HG03521 (cell line): ENCODE data around the gene HSPA4L.

Source experiments
- ATAC-seq: cut with Tn5 transposase; IDR thresholded peaks from one replicate; pipeline ENCODE4 v1.9.1; 2021; ENCODE audit warnings: mild to moderate bottlenecking, moderate library complexity; ENCODE audit not compliant: unreplicated experiment

The HSPA4L gene

DNA sequence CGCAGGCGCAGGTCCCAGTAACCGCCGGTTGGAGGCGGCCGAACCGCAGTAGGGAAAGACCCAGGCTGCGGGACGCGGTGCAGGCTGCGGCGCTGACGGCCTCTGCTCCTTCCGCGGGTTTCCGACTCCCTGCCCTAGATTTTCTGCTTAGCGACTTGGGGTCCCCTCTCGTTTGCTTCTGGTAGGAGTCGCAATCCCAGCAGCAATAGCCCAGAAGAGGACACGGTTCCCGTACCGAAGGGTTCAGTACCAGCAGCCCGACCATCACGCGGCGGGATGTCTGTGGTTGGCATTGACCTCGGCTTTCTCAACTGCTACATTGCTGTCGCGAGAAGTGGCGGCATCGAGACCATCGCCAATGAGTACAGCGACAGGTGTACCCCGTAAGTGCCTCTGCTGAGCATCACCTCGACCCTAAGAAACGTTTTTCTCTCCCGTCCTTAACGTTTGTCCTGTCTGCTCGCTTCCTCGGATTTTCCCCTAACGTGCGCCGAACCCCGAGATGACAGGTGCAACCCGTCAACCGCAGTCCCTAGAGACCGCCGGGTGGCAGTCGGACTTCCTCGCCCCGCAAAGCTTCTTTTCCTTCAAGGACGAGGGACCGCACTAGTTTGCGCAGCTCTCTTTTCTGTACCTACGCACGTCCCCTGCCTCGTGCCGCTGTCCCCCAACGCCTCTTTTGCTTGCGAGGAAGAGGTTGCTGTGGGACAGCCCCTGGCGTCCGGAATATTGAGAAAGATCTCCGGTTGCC lies at the start of gene HSPA4L:
HSPA4L (plus strand) TSS at position 48 of the 751 bp plus-strand sequence; CDS start at position 277, 229 bp downstream.
- peak; percentile 34 for ATAC-seq

DNA sequence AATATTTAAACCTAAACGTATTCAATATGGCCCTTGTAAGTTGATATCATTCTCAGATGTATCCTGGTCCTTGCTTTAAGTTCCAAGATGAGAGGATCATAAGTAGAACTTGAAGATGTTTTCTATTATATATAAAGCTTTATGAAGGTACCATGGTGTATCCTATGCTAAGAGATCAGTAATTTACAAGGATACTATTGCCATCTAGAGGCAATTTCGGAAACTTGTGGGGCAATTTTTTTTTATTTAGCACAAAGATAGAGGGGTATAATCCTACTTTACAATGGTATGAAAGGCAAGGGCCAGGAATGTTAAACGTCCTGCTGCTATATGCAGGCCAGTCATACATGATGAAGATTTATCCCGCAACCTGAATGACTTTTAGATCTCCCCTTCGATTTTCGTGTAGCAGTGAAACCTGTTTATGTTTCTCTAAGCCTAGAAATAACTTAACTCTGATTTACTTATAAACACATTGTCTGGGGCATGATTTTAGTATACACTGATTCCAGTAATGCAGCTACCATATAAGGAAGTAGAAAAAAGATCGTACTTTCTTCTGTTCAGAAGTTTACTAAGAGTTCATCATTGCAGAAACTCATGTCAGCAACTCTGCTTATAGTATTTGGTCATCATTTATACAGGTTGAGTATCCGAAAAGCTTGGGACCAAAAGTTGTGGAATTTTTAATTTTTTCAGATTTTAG lies 49.3 kb upstream of the HSPA4L start:
- peak; percentile 62 for ATAC-seq

DNA sequence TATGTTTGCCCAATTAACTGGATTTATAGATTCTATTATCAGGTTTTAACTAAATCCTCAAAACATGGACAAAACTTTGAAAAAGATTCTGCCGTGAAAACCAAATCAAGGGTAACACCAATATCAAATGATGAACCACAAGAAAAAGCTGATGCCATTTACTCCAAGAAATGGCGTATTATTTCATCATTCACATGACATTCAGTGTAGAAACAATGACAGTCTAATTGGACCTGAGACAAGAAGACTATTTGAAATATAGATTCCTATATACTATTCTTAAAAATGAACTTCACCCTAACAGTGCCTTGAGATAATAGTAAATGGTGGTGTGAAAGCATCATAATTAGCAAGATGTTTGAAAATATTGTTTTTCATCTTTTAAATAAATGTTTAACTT lies 47.1 kb upstream of the HSPA4L start:
- no peak for ATAC-seq

DNA sequence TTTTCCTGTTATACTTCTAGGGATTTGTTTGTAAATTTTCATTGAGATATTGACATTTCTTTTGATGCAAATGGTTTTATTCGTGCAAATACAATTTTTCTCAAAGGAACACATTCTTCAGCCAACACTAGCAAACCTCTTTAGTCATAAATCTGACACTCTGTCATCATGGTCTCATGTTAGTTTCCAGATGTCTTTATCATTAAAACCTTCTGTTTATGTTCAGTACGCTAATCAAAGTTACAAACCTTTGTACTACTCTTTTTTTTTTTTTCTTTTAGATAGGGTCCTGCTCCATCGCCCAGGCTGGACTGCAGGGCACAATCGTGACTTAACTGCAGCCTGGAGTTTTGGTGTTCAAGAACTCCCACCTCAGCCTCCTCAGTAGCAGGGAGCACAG lies 44.8 kb upstream of the HSPA4L start:
- no peak for ATAC-seq

DNA sequence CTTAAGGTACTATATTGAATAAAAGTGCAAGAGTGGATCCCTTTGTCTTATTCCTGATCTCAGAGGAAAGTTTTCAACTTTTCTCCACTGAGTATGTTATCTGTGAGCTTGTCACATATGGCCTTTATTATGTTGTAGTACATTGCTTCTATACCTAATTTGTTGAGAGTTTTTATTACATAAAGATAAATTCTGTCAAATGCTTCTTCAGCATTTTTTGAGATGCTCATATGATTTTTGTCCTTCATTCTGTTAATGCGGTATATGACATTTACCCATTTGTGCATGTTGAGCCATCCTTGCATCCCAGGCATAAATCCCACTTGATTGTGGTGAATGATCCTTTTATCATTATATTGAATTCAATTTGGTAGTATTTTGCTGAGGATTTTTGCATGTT lies 40.9 kb upstream of the HSPA4L start:
- ATAC-seq: no peak

DNA sequence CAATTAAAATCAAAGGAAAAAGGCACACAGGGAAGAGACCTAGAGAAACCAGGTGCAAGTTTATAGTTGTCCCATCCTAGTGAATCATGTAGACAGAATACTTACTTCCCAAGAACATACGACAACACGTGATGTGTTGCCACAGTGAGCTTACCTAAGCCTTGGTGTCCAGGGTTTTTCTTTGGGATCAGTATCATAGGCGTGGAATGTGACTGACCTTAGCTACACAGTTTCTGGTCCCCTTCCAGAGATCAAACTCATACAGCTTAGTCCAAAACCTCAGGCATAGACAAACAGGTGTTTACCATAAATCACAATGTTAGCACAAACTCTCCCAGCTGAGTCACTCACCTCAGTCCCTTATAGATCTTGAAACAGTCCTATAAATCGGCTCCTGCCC lies 34.2 kb upstream of the HSPA4L start:
- no peak for ATAC-seq

DNA sequence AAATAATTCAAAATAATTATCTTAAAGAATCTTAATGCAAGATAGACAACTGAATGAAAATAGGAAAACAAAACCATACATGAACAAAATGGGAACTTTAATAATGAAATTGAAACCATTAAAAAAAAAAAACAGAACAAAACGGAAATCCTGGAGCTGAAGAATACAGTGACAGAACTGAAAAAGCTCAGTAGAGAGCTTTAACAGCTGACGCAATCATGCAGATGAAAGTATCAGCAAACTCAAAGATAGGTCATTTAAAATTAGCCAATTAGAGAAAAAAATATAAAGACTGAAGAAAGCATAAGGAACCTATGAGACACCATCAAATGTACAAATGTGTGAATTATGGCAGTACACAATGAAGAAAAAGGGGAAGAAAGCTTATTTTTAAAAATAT lies 33.2 kb upstream of the HSPA4L start:
- ATAC-seq: no peak

DNA sequence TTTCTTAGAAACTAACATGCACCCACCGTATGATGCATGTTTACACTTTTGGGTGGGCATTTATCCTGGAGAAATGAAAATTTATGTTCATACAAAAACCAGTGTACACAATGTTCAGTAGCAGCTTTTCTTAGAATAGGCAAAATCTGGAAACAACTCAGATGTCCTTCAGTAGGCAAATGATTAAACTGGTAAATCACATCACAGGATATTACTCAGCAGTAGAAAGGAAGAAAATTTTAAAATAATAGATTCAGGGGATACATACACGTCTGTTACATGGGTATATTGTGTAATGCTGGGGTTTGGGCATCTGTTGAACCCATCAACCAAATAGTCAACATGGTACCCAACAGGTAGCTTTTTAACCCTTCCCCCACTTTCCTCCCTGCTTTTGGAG lies 25.2 kb upstream of the HSPA4L start:
- no peak for ATAC-seq

DNA sequence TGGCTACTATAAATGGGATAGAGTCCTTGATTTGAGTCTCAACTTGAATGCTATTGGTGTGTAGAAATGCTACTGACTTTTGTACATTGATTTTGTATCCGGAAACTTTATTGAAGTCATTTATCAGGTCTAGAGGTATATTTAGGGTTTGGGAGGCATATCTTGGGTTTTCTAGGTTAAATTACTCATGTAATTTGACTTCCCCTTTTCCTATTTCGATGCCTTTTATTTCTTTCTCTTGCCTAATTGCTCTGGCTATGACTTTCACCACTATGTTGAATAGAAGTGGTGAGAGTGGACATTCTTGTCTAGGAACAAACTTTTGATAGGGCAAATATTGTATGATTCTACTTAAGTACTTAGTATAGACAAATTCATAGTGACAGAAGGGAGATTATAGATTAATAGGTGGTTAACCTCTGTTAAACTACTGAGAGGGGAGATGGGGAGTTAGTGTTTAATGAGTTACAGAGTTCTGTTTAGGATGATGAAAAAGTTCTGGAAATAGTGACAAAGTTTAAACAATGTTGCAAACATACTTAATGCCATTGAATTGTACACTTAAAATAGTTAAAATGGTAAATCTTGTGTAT lies 22.8 kb upstream of the HSPA4L start:
- ATAC-seq: no peak

DNA sequence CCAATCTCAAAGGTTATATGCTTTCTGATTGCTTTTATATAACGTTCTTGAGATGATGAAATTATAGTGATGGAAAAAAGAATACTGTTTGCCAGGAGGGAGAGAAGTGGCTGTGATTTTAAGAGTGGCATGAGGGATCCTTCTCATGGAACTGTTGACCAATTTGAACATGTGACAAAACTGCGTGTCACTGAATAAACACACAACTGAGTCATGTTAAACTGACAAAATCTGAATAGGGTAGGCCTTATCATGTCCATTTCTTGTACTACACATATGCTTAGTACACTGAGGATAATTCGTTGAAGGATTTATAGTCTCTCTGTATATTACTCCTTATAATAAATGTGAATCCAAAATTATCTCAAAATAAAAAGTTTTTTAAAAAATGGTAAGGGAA lies 22.2 kb upstream of the HSPA4L start:
- no peak for ATAC-seq

DNA sequence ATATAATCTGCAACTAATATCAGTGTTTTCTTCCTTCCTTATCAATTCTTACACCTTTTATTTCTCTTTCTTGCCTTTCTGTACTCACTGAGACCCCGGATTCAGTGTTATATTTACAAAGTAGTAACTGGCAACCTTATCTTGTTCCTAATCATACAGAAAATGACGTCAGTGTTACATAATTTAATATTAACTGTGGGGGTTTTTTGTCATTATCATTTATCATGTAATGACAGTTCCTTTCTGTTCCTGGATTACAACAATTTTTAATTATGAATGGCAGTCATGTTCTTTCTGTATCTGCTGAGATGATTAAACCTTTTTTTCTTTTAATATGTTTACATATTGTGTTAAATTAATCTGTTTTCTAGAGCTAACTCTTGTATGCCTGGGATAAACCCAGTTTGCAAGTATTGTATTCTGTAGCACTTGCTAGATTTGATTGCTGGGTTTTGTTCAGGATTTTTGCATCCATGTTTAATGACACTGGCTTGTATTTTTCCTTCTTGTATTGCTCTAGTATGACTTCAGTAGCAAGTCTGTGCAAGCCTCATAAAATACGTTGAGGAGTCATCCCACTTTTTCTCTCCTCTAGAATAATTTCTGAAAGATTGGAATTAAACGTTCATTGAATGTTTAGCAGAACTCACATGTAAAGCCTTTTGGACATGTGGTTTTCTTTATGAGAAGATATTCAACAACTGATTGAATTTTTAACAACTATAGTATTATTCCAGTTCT lies 10.4 kb upstream of the HSPA4L start:
- no peak for ATAC-seq

DNA sequence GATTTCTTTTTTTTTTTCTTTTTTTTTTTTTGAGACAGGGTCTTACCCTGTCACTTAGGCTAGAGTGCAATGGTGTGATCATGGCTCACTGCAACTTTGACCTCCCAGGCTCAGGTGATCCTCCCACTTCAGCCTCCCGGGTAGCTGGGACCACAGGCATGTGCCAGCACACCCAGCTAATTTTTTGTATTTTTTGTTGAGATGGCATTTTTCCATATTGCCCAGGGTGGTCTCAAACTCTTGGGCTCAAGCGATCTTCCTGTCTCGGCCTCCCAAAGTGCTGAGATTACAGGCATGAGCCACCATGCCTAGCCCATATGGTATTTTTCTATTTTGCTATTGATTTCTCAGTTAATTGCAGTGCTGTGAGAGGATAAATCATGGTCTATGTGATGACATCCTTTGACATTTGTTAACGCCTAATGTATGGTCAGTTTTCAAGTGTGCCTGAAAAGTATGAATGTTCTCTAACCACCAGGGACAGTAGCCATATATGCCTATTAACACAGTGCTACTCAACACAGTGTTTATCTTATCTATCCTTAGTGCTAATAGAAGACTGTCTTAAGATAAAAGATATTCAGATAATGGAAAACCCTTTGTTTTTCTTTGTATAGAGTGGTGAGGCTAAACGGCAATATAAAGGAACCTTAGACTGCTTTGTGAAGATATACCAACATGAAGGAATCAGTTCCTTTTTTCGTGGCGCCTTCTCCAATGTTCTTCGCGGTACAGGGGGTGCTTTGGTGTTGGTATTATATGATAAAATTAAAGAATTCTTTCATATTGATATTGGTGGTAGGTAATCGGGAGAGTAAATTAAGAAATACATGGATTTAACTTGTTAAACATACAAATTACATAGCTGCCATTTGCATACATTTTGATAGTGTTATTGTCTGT lies 9.1 kb upstream of the HSPA4L start:
- ATAC-seq: no peak

DNA sequence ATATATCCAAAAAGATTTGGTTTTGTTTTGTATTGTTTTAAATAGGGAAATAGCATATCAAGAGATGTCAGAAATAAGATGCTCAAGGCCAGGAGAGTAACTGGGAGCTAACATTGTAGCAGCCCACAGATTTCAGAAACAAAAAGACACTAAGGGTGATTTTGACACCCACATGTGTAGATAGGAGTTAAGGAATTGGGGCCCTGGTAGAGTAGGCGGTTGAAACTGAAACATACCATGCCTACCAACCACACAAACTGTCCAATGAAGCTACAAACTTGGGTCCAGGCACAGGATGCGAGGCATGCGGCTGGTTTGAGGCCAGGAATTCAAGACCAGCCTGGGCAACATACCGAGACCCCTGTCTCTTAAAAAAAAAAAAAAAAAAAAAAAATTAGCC lies 6.3 kb upstream of the HSPA4L start:
- no peak for ATAC-seq

DNA sequence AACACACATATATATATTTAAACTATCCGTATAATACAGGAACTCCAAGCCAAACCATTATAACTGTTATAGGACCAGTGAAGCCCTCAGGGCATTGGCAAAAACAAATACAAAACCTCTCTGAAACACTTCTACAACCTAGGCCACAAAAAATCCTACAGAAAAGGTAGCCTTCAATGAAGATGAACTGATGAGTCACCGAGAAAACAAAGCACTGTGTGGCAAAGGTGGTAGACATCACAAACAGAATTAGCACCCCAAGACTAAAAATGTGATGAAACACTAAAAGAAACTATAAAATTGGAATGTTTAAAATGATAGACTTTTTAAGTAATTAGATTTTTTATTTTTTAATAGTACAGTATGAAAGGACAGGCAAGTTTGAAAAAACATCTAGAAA lies 5.5 kb upstream of the HSPA4L start:
- no peak for ATAC-seq

DNA sequence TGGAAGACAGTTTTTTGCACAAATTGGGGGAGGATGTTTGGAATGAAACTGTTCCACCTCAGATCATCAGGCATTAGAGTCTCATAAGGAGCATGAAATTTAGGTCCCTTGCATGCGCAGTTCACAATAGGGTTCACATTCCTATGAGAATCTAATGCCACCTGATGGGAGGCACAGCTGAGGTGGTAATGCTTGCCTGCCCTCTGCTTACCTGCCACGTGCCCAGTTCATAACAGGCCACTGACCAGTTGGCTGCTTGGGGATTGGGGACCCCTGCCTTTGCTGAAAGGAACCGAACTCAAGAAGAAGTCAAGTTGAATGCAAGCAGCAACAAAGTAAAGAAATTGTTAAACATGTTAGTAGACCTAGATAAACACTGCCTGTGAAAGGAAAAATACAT lies 4.6 kb upstream of the HSPA4L start:
- no peak for ATAC-seq

DNA sequence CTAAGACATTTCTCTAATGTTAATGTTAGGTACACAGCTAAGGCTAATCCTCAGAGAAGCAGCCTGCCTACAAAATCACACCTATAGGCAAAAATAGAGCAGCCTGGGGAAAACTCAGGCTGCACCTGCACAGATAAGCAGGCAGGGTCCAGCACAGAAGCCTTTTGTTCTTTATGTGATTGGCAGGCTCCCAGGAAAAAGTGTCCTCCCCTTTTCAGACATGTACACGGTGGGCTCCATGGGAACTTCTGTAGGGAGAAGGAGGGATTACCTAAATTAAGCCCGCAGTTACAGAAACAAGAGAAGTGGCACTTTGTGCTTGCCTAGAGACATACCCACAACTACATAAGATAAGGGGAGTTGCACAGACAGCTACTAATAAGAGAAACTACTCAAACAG lies 4.0 kb upstream of the HSPA4L start:
- ATAC-seq: no peak

DNA sequence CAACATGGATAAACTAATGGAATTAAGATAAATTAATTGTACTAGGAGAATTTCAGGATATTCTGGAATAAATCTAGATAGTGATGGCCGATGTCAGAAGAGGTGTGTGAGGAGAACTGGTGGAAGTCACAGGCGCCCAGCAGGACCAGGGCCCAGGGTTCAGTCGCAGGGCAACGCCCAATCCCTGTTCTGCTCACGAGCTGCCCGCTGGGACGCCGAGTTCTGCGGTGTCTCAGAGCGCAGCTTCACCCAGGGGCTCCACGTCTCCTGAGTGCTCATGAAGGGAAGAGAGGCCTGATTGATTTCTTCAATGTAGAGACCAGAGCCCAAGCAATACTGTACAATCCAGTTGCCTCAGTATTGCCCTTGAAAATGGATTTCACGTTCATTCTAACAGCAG lies 1.5 kb upstream of the HSPA4L start:
- no peak for ATAC-seq

DNA sequence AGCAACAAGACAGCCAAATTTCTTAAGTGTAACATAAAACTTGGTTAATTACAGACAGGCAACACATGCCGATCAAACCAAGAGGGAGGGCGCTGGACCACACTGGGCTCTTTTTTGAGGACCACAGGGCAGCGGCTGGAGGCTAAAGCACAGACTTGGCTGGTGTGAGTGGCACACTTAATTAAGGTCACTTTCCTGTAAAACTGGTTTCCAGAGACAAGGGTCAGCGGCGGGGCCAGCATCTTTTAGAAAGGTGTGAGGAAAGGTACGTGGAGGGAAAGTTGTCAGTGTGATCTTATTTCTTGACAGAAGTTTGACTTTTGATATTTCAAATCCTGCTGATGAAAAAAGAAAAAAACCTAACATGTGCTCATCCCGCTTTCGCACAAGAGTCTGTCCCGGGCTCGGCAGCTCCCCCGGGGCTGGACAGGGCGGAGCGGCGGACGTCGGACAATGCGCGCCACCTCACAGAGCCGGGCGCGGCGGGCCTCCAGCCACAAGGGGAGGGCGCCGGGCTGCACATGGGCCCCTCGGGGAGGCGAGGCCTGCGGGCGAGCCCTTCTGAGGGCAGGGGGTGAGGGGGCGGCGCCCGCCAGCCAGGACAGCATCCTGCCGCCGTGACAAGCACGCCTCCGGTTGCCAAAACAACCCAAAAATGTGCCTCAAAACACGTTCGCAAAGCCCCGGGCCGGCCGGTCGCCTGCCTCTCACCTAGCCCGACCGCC lies 660 bp upstream of the HSPA4L start:
- peak; percentile 47 for ATAC-seq

DNA sequence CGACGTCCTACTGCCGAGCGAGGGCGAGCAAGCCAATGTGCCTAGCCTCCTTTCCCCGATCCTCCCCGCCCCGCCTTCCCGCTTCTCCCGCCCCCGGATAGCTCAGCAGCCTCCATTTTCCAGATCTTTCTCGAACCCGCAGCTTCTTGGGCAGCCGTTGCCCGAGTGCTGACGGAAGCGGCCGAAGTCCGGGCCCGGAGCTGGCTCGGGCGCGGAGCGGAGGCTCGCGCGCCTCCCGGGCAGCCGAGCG lies 172 bp upstream of the HSPA4L start:
- peak; percentile 78 for ATAC-seq
